ENCODE data around the gene FNDC3B.

DNA sequence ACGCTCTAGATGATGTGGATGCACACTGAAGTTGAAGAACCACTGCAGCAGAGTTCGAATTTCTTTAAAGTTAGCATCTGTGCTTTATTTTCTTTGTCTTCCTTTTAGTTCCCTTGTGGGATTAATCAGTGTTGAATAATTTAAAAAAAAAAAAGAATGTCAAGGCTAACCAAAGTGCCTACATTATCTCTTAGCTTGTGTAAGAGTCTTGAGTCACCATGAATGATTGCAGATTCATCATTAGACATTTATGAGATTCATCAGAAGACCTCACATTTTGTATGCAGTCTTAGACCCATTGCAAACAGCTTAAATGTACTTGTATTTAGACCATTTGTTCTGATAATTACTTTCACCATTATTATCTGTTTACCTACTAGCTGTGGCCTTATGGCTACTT lies 182.2 kb downstream of the FNDC3B start:
- TF ChIP-seq, protein P1, sequence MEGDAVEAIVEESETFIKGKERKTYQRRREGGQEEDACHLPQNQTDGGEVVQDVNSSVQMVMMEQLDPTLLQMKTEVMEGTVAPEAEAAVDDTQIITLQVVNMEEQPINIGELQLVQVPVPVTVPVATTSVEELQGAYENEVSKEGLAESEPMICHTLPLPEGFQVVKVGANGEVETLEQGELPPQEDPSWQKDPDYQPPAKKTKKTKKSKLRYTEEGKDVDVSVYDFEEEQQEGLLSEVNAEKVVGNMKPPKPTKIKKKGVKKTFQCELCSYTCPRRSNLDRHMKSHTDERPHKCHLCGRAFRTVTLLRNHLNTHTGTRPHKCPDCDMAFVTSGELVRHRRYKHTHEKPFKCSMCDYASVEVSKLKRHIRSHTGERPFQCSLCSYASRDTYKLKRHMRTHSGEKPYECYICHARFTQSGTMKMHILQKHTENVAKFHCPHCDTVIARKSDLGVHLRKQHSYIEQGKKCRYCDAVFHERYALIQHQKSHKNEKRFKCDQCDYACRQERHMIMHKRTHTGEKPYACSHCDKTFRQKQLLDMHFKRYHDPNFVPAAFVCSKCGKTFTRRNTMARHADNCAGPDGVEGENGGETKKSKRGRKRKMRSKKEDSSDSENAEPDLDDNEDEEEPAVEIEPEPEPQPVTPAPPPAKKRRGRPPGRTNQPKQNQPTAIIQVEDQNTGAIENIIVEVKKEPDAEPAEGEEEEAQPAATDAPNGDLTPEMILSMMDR (IDR thresholded peaks at IDR 0.05; ENCODE audit: insufficient read depth, low read length, poor library complexity, severe bottlenecking), result no peak
- no peak for TF ChIP-seq EZH2phosphoT487 (conservative IDR thresholded peaks at IDR 0.05; ENCODE audit: low read length)

Measured in SU-DHL-6 (cell line).